Measurements from ENCODE around the gene CCDC106.

The CCDC106 gene

DNA sequence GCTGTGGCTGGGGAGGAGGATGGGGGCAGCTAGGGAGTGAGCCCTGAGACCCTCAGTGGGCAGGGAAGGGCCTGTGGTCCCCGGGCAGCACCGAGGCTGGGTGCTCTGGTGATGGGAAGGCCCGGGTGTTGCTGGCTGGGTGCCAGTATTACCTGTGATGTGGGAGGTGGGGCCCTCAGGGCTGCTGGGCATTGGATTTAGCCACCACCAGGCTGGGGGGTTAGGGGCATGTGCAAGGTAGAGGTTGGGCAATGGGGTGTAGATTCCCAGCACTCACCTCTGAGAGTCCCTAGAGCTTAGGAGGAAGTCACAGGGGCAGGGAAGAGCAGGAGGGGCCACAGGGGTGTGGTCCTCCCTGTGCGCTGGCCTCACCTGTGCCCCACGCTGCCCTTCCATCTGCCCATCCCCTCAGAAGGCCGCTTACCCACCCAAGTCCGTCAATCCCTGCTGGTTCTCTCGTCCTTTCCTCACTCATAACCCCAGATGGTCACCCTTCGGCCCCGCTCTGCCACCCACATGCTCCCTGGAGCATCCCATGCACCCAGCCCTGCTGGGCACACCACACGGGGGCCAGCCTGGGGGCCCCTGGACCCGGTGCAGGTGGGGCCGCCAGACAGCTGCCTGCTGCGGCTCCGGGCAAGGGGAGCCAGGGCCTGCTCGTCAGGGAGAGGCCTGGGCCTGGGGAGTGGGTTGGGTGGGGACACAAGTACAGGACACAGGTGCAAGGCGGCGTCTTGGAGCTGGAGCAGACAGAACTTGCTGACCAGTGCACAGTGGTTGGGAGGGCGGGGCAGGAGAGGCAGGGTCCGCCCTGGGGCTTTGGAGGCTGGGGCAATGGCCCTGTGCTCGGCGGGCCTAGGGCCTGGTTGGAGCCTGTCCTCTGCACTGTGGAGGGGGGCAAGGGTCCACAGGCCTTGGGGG is 39.5 kb downstream of the CCDC106 start:
- no peak for DNase-seq

DNA sequence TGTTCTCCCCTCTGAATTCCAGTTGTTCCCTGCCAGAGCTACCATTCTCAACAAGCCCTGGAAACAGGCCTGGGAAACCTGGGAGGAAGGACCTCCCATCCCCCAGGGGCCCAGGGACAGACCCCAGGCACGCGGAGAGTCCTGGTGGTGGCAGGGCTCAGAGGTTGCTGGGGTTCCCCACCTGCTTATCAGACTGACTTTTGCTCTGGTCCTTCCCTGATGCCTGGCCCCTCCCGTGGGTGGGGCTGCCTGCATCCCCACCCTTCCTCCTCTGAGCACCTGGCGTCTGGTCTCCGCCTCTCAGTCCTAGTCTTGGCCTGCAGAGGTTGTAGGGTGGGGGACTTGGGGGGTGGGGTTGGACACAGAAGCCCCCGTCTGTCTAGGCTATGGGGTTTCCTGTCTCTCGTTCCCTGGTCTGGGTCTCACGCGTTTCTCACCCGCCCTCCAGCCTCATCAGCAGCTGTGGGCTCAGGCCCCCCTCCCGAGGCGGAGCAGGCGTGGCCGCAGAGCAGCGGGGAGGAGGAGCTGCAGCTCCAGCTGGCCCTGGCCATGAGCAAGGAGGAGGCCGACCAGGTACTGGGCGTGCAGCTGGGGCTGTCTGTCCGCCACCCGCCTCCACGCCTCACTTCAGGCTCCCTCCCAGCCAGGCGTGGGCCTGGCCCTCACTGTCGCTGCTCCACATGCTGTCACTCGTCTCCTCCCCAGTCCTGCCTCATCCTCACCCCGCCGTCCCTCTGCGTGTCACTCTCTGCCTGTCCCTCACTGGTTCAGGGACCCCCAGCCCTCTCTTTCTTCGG is 40.6 kb downstream of the CCDC106 start:
- DNase-seq, result no peak

DNA sequence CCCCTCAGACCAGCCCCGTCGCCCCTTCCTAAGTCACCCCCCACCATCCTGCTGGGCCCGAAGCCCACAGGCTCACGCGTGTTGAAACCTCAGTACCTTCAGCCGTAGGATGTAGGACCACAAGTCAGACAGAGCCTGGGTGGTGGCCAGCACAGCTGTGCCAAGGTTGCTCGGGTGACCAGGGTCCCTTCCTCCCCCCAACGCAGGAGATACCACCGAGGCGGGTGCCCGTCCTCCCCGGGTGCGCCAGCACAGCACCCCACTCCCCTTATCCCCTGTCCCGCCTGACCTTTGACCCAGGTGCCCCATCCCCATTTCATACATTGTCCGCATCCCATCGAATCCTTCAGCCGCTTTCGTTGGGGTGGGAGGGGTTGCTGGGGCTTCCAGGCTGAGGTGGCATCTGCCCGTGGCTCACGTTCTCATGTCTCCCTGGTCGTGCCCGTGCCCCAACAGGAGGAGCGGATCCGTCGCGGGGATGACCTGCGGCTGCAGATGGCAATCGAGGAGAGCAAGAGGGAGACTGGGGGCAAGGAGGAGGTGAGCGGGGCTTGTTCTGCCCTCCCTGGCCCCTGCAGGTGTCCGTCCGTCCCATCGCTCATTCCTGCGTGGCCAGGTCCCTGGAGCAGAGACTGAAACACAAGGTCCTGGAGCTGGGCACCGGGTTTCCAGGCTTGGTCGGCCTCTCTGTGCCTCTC is 41.5 kb downstream of the CCDC106 start:
- DNase-seq, result no peak

DNA sequence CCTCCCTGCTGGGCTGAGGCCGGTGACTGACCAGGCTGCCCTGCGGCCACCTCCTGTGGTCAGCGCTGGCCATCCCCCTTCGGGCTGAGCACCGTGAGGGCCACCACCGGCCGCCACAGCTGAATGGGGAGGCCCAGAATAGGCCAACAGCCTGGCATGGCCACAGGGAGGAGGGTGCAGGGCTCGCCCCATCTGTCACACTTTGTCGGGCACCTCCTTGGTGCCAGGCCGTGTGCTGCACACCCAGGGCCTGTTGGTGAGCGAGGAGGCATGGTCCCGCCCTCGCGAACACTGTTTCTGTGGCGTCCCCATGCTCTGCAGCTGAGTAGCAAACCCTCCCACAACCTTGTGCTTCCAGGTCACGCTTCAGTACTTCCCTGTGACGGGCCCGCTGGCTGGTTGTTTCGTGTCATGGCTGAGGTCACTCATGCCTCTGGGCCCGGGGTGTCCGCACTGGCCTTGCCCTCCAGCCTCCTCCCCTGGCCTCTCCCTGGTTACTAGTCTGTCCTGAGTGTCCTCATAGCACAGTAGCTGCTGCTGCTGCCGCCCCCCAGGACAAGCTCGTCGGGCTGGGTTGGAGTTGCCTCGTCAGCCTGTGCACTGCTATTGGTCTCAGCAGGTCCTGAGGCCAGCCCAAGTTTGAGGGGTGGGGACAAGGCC is 42.2 kb downstream of the CCDC106 start:
- DNase-seq, result no peak

DNA sequence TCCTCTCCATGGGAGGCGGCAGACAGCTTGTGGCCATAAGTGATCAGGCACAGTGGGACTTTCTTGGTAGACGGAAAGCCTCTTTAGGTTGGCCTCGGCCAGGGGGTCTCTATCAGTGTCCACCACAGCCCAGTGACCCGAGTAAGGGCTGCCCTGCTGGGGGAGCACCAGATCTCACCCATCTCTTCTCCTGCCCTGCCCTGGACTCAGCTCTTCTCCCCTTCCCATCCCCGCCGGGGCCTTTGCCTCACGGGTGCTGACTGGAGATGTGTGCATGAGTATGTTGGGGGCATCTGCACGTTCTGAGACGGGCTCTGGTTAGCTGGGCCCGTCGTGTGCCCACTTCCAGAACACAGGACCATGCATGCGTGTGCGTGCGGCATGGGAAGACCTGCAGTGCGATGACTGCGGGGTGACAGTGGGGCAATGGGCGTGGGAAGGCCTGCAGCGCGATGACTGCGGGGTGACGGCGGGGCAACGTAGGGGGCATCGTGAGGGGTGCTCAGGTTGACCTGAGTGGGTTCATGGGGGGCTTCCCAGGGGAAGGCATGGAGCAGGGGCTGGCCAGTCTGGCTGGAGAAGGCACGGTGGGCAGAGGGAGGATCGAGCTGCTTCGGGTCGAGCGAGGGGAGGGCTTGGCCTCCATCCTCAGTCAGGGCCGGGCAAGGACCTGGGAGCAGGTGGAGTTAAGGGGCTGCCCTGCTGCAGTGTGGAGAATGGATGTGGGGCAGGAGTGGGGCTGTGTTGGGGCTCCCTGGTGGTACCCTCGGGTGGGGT is 42.9 kb downstream of the CCDC106 start:
- DNase-seq, result no peak

DNA sequence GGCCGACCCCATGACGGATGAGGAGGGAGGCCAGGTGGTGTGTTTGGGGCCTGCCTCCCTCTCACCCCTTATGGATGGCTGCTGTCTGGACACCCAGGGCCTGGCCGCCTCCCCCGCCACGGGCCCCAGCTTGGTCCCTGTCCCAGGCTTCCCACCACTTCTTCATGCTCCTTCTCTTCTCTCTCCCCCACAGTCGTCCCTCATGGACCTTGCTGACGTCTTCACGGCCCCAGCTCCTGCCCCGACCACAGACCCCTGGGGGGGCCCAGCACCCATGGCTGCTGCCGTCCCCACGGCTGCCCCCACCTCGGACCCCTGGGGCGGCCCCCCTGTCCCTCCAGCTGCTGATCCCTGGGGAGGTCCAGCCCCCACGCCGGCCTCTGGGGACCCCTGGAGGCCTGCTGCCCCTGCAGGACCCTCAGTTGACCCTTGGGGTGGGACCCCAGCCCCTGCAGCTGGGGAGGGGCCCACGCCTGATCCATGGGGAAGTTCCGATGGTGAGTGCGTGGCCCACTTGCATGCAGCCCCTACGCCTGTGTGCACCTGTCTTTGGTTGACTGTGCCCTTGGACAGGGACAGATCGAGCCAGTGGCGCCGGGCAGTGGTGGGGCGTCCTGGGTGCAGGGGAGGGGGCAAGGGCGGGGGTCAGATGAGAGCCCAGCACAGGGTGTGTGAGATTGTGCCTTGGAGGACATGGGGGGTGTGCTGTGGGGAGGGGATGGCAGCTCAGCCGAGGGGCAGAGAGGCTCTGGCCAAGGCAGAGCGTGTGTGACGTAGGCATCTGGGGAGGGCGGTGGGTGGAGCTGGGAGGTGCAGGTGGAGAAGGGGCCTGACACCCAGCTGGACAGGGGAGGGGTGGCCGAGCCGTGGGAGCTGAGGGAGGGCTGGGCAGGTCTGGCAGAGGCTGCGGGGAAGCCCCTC is 43.8 kb downstream of the CCDC106 start:
- DNase-seq, result no peak

DNA sequence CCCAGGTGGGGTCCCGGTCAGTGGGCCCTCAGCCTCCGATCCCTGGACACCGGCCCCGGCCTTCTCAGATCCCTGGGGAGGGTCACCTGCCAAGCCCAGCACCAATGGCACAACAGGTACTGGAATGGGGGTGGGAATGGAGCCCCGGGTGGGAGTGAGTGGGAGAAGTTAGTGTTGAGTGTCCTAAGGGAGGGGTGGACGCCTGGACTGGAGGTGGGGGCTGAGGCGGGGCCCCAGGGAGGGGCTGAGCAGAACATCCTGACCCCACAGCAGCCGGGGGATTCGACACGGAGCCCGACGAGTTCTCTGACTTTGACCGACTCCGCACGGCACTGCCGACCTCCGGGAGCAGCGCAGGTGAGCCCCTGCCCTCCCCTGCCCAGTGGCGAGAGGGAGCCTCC is 44.7 kb downstream of the CCDC106 start:
- no peak for DNase-seq

DNA sequence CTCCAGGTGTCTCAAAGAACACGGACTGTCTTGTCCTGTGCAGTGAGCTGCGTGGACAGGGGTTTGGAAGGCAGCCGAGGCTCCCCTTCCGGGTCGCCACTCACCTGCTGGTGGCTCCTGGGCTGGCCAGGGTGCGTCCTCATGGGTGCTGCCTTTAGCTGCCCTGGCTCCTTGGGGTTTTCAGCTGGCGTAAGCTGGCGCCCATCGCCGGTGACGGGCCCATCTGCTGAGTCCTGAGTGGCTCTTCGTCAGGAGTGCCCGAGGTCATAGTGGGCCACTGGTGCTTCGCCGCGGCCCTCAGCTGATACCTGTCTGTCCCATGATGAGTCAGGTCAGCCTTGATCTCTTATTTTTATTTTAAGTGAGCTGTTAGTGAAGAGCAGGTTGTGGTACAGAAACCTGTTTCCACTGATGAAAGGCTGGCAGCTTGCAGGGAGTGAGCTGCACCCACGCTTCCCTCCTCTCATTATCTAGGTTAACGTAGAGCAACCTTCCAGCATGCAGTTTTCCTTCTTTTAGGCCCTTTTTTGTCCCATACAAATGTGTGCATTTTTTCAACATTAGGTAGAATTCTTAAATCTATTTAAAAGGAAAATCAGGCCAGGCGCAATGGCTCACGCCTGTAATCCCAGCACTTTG is 45.4 kb downstream of the CCDC106 start:
- DNase-seq, result no peak

DNA sequence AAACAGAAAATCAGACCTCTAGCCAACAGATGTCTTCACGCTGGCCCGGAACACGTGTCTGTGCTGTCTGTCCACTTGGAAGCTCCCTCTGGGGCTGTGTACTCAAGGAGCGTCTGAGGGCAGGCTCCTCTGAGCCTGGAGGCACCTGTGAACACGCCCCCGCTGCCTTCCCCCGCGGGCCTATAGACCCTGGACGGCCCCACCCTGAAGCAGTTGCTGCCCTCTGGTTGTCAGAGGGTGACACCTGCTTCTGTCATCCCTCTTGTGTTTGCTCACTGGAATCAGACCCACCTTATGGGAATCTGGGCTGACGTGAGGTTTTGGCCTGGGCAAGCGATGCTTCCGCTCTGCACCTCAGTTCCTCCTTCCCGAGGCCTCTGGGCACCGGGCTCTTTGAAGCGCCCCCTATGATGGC is 46.2 kb downstream of the CCDC106 start:
- no peak for DNase-seq

DNA sequence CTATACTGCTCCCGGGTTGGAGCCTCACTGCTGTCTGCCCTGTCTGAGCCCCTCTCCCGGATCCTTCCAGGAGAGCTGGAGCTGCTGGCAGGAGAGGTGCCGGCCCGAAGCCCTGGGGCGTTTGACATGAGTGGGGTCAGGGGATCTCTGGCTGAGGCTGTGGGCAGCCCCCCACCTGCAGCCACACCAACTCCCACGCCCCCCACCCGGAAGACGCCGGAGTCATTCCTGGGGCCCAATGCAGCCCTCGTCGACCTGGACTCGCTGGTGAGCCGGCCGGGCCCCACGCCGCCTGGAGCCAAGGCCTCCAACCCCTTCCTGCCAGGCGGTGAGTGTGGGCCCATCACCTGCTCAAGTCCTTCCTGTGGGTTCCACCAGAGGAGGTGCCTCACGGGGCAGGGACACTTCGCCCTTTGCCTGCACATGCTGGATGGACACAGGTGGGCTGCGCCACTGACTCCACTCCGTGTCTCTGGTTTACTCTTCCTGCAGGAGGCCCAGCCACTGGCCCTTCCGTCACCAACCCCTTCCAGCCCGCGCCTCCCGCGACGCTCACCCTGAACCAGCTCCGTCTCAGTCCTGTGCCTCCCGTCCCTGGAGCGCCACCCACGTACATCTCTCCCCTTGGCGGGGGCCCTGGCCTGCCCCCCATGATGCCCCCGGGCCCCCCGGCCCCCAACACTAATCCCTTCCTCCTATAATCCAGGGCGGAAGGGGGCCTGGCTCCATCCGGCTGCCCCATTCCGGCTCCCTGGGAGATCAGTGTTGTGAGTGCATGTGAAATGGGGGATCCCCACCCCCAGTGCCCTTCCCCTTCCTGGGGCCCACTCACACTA is 46.9 kb downstream of the CCDC106 start:
- DNase-seq, result no peak

DNA sequence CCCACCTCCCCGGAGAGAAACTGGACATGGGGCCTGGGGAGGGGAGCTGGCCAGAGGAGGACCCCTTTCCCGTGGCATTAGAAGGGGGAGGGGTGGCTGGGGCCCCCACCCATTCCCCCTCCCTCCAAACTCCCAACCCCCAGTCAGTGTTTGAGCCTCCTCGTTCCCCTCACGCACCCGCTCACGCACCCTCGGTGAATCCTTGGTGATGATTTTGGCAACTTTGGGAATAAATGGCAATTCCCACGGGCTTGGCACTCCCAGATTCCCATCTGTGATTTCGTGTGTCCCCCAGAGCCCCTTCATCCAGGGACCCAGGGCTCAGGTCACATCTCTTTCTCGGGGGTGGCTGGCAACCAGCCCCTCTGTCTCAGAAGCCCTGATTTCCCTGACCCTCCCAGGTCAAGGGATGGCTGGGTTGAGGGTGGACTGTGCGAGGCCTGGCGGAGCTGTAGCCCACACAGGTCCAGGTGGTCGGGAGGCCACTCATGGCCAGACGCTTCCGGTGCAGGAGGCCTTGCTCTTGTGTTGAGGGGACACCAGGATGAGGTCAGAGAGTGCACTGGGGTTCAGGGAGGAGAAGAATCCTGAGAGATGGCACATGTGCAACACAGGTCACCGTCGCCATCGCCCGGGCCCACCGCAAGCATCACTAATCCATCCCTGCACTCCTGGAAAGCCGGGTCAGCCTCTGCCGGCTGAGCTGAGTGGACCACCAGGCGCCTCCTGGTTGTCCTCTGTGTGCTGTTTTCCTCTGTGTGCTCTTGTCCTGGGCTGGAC is 47.7 kb downstream of the CCDC106 start:
- no peak for DNase-seq

DNA sequence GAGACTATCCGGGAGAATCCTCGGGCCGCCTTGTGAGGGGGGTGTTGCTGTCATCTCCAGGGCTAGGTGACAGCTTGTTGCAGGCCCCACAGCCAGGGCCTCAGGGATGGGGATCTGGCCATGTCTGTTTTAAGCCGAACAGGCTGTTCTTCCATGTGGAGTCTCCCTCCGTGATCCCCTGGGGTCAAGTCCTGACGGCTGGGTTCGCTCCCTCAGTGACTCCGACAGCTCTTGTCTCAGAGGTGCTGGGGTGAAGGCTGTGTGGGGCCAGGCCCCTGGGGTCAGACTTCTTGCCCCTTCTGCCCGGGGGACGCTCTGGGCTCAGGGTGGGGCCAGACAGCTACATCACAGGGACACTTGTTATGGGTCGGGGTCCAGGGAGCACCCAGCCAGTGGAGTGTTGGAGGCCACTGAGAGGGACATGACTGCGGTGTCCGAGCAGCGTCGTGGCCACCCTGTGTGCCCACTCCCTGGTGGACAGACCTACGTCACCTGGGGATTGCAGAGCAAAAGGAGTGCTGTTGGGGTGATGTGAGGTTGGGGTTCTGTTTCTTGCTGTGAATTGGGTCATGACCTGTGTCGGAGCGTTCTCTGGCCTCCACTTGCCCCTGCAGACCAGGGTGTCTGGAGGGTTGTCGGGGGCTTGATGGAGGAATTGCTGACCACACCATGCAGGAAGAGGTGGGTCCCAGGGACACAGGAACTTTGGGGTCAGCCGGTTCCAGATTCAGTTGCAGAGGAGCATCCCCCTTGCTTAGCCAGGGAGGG is 48.5 kb downstream of the CCDC106 start:
- DNase-seq, result no peak

DNA sequence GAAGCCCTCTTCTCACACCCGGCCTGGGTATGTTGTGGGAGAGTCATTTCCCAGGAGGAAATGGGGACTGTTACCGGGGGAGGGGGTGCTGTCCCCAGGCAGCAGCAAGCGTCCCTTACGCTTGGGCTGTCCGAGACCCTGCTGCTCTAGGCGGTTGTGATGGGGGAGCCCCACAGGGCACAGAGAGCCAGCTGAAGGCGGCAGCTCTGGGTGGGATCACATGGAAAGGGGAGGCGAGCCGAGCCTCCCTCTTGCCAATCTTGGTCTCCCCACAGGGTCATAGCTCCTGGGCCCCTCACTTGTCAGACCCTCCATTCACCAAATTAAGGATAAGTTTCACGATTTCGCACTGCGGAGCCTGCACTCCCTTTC is 49.0 kb downstream of the CCDC106 start:
- no peak for DNase-seq

DNA sequence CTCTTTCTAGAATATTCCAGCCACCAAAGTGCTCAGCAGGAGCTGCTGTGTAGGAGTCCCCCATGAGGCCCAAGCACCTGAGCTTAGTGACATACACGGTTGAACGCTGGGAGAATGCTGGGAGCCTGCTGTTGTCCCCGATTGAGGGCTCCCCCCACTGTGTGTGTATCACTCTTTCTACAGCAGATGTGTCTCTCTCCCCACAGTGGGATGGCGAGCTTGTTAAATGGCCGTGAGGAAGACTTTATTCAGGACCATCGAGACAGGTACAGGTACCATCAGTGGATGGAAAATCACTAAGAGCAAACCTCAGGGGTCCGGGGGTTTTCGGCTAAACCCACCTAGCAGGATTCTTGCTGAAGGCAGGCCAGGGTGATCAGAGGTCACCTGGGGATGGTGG is 49.7 kb downstream of the CCDC106 start:
- no peak for DNase-seq

DNA sequence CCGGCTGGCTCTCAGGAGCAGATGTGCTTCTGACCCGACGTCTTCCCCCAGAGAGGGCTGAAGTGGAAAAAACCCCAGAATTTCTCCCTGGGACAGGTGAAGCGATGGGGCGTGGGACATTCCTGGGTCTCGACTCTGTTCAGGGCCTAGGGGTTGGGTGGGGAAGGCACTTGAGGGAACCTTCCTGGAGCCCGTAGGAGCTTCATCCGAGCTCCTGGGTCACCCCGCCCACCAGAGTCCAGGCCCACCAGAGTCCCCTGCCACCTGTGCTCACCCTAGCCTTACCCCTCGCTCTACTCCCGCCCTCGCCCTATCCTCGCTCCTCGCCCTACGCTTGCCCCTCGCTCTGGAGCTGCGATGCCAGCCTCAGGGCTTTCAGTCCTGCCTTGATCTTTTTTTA is 50.2 kb downstream of the CCDC106 start:
- DNase-seq, result no peak

DNA sequence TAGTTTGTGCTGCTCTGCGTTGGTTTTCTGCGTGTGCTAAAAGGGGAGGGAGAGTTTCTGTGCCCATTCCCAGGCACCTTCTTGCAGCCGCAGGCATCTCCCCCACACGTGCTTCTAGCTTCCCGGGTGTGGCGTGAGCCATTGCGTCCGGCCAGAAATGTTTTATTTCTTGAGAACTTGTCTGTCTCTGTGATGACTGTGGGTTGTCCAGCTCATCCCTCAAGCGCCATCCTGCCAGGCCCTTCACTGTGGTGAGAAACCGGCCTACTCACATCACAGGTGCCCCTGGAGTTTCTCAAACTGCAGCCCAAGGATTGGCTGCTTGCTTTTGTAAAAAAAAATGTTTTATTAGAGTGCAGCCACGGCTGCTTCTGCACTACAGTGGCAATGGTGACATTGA is 51.2 kb downstream of the CCDC106 start:
- no peak for DNase-seq

DNA sequence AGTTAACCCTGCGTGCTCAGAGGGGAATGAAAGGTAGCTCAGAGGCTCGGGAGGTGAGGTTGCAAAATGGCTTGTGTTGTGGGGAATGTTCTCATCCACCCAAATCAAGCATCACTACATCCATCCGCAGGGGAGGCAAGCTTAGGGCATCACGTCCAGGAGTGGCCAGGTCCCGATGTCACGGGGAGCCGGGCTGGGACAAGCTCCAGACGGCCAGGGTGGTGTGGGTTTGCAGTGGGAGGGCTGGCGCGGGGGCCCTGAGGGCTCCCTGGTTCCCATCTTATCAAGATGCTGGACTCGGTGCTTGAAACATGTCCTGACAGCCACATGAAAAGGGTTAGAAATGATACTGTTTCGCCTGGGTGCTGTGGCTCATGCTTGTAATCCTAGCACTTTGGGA is 52.8 kb downstream of the CCDC106 start:
- no peak for DNase-seq

DNA sequence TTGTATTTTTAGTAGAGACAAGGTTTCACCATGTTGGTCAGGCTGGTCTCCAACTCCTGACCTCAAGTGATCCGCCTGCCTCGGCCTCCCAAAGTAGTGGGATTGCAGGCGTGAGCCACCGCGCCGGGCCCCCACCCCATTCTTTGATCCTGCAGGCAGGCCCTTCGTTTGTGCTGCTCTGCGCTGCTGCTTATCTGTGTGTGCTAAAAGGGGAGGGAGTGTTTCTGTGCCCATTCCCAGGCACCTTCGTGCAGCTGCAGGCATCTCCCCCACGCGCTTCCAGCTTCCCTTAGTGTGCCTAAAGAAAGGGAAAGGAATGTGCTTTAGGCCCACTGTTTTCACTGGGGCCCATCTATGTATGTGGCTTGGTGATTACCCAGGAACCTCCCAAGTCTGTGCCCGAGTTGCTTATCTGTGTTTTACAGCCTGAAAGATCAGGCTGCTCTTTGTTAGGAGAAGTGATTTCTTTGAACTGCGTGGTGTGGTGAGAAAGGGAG is 54.2 kb downstream of the CCDC106 start:
- no peak for DNase-seq
